HCT116 (cell line): ENCODE data around the gene PLA2G2D. TPM values are rescaled to one million over a fixed set of nuclear protein-coding genes. Genes with fewer than 3 reads are reported as not detected.

Source experiments
- ATAC-seq: fragments of 200-7000 bp; cut with Tn5 transposase; 2 replicates; pipeline ENCODE4 v1.9.1; 2020; ENCODE audit warnings: mild to moderate bottlenecking, moderate library complexity
- BruUV-seq: library from RNA; stranded (reverse); fragments of 400-500 nt; replicated peaks from 2 replicates; lab custom pipeline; 2021; lab: Mats Ljungman, UMichigan
- CTCF ChIA-PET: fragments of 300-600 bp; sonication (Branson Sonifier 250); formaldehyde crosslinking; loops from one replicate; lab custom pipeline; 2021; ENCODE audit warnings: antibody characterized with exemption; lab: Charles Lee
- POLR2A ChIA-PET: fragments of 300-600, 350-600 bp; sonication (Branson Sonifier 250); formaldehyde crosslinking; loops from one replicate; lab custom pipeline; 2021; ENCODE audit warnings: antibody characterized with exemption; lab: Charles Lee
- RAD21 ChIA-PET, 2 experiments: fragments of 300-600 bp; sonication (Branson Sonifier 250); formaldehyde crosslinking; loops; one replicate each; lab custom pipeline; 2023; ENCODE audit warnings: low total read pairs in 2 of 2; ENCODE audit not compliant: uncharacterized antibody in 2 of 2, unreplicated experiment in 2 of 2, low non-redundant PET in 1 of 2; lab: Charles Lee
- DNase-seq: peaks from one replicate; pipeline ENCODE4 v3.0.0-alpha.2; 2010; ENCODE audit warnings: low read depth, low spot score
- H2AFZ ChIP-seq: fragments of 200-600 bp; shearing (Covaris generic), sonication (generic); 2 replicates; pipeline ENCODE4 v1.6.1; 2017; ENCODE audit warnings: low read depth, mixed run types, mixed read lengths, antibody characterized with exemption, low read length; ENCODE audit not compliant: poor library complexity, severe bottlenecking
- H3K27ac ChIP-seq: 2 replicates; pipeline ENCODE4 v1.5.1; 2012; ENCODE audit warnings: low read depth, low read length
- H3K27me3 ChIP-seq: fragments of 200-600 bp; sonication (generic); 2 replicates; pipeline ENCODE4 v1.6.1; 2016; ENCODE audit warnings: mixed run types, low read length, mixed read lengths; ENCODE audit not compliant: insufficient read depth
- H3K36me3 ChIP-seq, 2 experiments: fragments of 200-500 bp in 1 of 2; fragments of 200-600 bp in 1 of 2; sonication (Bioruptor generic) in 1 of 2; sonication (generic) in 1 of 2; 2 replicates each; pipeline versions ENCODE4 v1.5.1 to v1.6.1; 2014 to 2016; ENCODE audit warnings: low read length in 2 of 2, inconsistent platforms in 1 of 2, mixed read lengths in 1 of 2, mixed run types in 1 of 2; ENCODE audit not compliant: insufficient read depth in 2 of 2, control insufficient read depth in 1 of 2
- H3K4me1 ChIP-seq, 2 experiments: fragments of 200-600 bp in 1 of 2; sonication (generic) in 1 of 2; 2 replicates each; pipeline versions ENCODE4 v1.5.1 to v1.6.1; 2012 to 2017; ENCODE audit warnings: low read length in 2 of 2, inconsistent platforms in 1 of 2, mild to moderate bottlenecking in 1 of 2, mixed read lengths in 1 of 2, mixed run types in 1 of 2, moderate library complexity in 1 of 2; ENCODE audit not compliant: insufficient read depth in 2 of 2, control insufficient read depth in 1 of 2
- H3K4me2 ChIP-seq: fragments of 200-600 bp; sonication (generic); 2 replicates; pipeline ENCODE4 v1.6.1; 2017; ENCODE audit warnings: mixed run types, low read length, mixed read lengths
- H3K4me3 ChIP-seq, 2 experiments: fragments of 200-600 bp in 1 of 2; sonication (generic) in 1 of 2; replicated peaks in 1 of 2; 2 replicates each; pipeline ENCODE4 v1.5.1; 2011 to 2016; ENCODE audit warnings: low read length in 2 of 2, control low read depth in 1 of 2, low read depth in 1 of 2, mild to moderate bottlenecking in 1 of 2, mixed read lengths in 1 of 2, mixed run types in 1 of 2
- H3K79me2 ChIP-seq: fragments of 200-600 bp; sonication (generic); 2 replicates; pipeline ENCODE4 v1.6.1; 2017; ENCODE audit warnings: mild to moderate bottlenecking, mixed run types, low read length, moderate library complexity, mixed read lengths; ENCODE audit not compliant: insufficient read depth
- H3K9ac ChIP-seq: fragments of 200-600 bp; sonication (generic); 2 replicates; pipeline ENCODE4 v1.6.1; 2016; ENCODE audit warnings: low read length, mixed read lengths
- H3K9me2 ChIP-seq: fragments of 200-600 bp; sonication (generic), shearing (Covaris generic); 2 replicates; pipeline ENCODE4 v1.6.1; 2017; ENCODE audit warnings: mixed run types, mild to moderate bottlenecking, moderate library complexity; ENCODE audit not compliant: insufficient read depth
- H3K9me3 ChIP-seq, 2 experiments: fragments of 200-500 bp in 1 of 2; fragments of 200-600 bp in 1 of 2; sonication (Bioruptor generic) in 1 of 2; sonication (generic) in 1 of 2; 2 replicates each; pipeline ENCODE4 v1.6.1; 2014 to 2017; ENCODE audit warnings: low read length in 2 of 2, mixed read lengths in 2 of 2, inconsistent platforms in 1 of 2, low read depth in 1 of 2, mild to moderate bottlenecking in 1 of 2, mixed run types in 1 of 2, moderate library complexity in 1 of 2; ENCODE audit not compliant: control insufficient read depth in 1 of 2, insufficient read depth in 1 of 2
- H4K20me1 ChIP-seq: fragments of 200-600 bp; sonication (generic), shearing (Covaris generic); 2 replicates; pipeline ENCODE4 v1.6.1; 2017; ENCODE audit warnings: mixed run types, mild to moderate bottlenecking, moderate library complexity; ENCODE audit not compliant: insufficient read depth
- EGR1 ChIP-seq: IDR thresholded peaks from 2 replicates; pipeline ENCODE4 v1.6.1; 2012; ENCODE audit warnings: low read depth
- EZH2phosphoT487 ChIP-seq: fragments of 200-600 bp; IDR thresholded peaks from 2 replicates; pipeline ENCODE4 v1.6.1; 2018; ENCODE audit warnings: antibody characterized with exemption, borderline replicate concordance
- FOSL1 ChIP-seq: IDR thresholded peaks from 2 replicates; pipeline ENCODE4 v1.6.1; 2012; ENCODE audit warnings: low read depth
- JUND ChIP-seq: IDR thresholded peaks from 2 replicates; pipeline ENCODE4 v1.6.1; 2012
- POLR2A ChIP-seq: IDR thresholded peaks from 2 replicates; pipeline ENCODE4 v1.7.0; 2011; ENCODE audit warnings: borderline replicate concordance; ENCODE audit not compliant: insufficient read depth, insufficient read length; ENCODE audit errors: extremely low read depth
- POLR2AphosphoS5 ChIP-seq: IDR thresholded peaks from 2 replicates; pipeline ENCODE4 v1.6.1; 2011; ENCODE audit warnings: mild to moderate bottlenecking, low read depth, low read length, moderate library complexity
- SP1 ChIP-seq: IDR thresholded peaks from 2 replicates; pipeline ENCODE4 v1.6.1; 2012; ENCODE audit warnings: low read depth
- SRF ChIP-seq: IDR thresholded peaks from 2 replicates; pipeline ENCODE4 v1.6.1; 2012; ENCODE audit warnings: low read depth
- TCF7L2 ChIP-seq: IDR thresholded peaks from 2 replicates; pipeline ENCODE4 v1.7.0; 2011; ENCODE audit warnings: borderline replicate concordance, inconsistent platforms; ENCODE audit not compliant: insufficient read depth, insufficient read length; ENCODE audit errors: extremely low read depth
- intact Hi-C: fragments of 100-400 bp; cut with micrococcal nuclease; formaldehyde crosslinking; loops from 2 replicates; pipeline ENCODE4 v1.10.0; 2022
- total RNA-seq: library from RNA; stranded (reverse); gene quantifications from one replicate; pipeline ENCODE4 v1.2.1, GENCODE V29; 2021; ENCODE audit not compliant: unreplicated experiment
- TF ChIP-seq, protein P1 (sequence below): IDR thresholded peaks from 2 replicates; pipeline ENCODE4 v1.6.1; 2011; ENCODE audit warnings: mild to moderate bottlenecking, low read length, moderate library complexity; ENCODE audit not compliant: insufficient replicate concordance; ENCODE audit errors: extremely low read depth
- TF ChIP-seq, protein P2 (sequence below): IDR thresholded peaks from 2 replicates; pipeline ENCODE4 v1.6.1; 2012; ENCODE audit warnings: low read depth

Gene PLA2G2D
- total RNA-seq, 1 experiment from 2014 or later, result not detected

DNA sequence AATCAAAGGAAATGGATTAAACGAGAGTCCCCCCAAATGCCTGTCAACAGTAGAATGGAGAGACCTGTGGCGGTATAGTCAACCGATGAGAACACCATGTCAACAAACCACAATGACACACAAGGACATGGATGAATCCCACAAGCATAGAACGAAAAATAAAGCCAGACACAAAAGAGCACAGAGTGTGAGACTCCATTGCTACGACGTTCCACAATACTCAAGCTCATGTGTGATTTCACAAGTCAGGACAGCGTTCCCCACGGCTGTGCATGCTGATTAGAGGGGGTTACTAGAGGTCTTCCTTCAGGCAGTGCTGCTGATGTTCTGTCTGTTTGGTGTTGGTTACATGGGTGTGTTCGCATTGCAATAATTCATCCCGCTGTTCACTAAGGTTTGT lies 5.8 kb upstream of the PLA2G2D start:
- Histone ChIP-seq H3K9me2 (no peaks in the 10 kb centered on the region), H3K4me1 (peaks cover 9 to 21% of the 10 kb centered on the region in 2 experiments), H3K36me3 (no peaks in the 10 kb centered on the region), H3K27ac (no peak overlapping the region), H2AFZ (peak overlapping the region; percentile 57), H3K27me3 (no peaks in the 10 kb centered on the region), H4K20me1 (no peaks in the 10 kb centered on the region), H3K79me2 (no peaks in the 10 kb centered on the region), H3K4me3 (no peak overlapping the region), H3K4me2 (peak overlapping the region; percentile 48; the same call in 1 of the 2 replicates), H3K9ac (no peak overlapping the region), H3K9me3 (no peaks in the 10 kb centered on the region)
- no peak for TF ChIP-seq EZH2phosphoT487
- ChIA-PET POLR2A (no interaction called here), CTCF (interaction anchor here (0.6 to 1.4 kb wide), 2 partner anchors 22 to 23 kb away, joined by 3 read pairs; no protein-coding TSS in a partner anchor), RAD21 (no interaction called here)
- intact Hi-C loops, result no loop called here
- no TSS peak for BruUV-seq
- ATAC-seq (no peak), DNase-seq (no peak)

DNA sequence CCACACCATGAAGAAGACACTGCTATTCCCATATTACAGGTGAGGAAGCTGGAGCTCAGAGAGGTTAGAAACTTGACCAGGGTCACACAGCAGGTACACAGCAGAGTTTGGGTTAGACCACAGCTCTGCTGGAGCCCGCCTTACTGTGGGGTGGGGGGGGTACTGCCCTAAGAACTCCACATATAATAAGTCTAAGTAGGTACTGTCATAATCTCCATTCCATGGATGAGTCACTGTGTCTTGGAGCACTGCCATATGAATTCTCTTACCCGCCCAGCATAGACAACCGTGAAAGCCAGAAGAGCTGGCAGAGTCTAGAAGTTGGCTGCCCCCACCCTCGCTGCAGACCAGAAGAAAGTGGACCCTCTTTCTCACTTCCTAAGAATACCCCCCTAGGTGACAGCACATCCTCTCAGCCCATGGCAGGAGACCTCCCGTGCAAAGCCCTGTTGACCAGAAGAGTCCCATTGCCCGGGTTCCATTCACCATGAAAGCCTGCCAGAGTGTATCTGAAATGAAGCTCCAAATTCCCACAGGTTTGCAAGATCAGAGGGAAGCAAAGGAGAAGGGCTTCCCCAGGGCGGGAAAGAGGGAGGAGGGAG lies 5.2 kb upstream of the PLA2G2D start:
- intact Hi-C loops, result no loop called here
- Histone ChIP-seq H3K4me1 (peaks cover 9 to 21% of the 10 kb centered on the region in 2 experiments), H3K27ac (no peak overlapping the region), H3K9me2 (no peaks in the 10 kb centered on the region), H3K27me3 (no peaks in the 10 kb centered on the region), H3K4me3 (no peak overlapping the region), H4K20me1 (no peaks in the 10 kb centered on the region), H3K4me2 (peak overlapping the region; percentile 48), H3K79me2 (no peaks in the 10 kb centered on the region), H3K9me3 (no peaks in the 10 kb centered on the region), H3K36me3 (no peaks in the 10 kb centered on the region), H2AFZ (peak overlapping the region; percentile 60), H3K9ac (no peak overlapping the region)
- DNase-seq (peak; percentile 57), ATAC-seq (peak; percentile 86)
- ChIA-PET CTCF (interaction anchor here (1.4 kb wide), 1 partner anchor 23 kb away, joined by 3 read pairs; no protein-coding TSS in a partner anchor), POLR2A (no interaction called here), RAD21 (interaction anchor here in 1 of 2 experiments (0.7 kb wide), 1 partner anchor 133 kb away, joined by 3 read pairs; no protein-coding TSS in a partner anchor)
- BruUV-seq, result no TSS peak
- peak; percentile 90 for TF ChIP-seq FOSL1
- no peak for TF ChIP-seq POLR2A
- TF ChIP-seq EGR1, result no peak
- TF ChIP-seq, protein P1, sequence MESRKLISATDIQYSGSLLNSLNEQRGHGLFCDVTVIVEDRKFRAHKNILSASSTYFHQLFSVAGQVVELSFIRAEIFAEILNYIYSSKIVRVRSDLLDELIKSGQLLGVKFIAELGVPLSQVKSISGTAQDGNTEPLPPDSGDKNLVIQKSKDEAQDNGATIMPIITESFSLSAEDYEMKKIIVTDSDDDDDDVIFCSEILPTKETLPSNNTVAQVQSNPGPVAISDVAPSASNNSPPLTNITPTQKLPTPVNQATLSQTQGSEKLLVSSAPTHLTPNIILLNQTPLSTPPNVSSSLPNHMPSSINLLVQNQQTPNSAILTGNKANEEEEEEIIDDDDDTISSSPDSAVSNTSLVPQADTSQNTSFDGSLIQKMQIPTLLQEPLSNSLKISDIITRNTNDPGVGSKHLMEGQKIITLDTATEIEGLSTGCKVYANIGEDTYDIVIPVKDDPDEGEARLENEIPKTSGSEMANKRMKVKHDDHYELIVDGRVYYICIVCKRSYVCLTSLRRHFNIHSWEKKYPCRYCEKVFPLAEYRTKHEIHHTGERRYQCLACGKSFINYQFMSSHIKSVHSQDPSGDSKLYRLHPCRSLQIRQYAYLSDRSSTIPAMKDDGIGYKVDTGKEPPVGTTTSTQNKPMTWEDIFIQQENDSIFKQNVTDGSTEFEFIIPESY, result no peak
- TF ChIP-seq, protein P2, sequence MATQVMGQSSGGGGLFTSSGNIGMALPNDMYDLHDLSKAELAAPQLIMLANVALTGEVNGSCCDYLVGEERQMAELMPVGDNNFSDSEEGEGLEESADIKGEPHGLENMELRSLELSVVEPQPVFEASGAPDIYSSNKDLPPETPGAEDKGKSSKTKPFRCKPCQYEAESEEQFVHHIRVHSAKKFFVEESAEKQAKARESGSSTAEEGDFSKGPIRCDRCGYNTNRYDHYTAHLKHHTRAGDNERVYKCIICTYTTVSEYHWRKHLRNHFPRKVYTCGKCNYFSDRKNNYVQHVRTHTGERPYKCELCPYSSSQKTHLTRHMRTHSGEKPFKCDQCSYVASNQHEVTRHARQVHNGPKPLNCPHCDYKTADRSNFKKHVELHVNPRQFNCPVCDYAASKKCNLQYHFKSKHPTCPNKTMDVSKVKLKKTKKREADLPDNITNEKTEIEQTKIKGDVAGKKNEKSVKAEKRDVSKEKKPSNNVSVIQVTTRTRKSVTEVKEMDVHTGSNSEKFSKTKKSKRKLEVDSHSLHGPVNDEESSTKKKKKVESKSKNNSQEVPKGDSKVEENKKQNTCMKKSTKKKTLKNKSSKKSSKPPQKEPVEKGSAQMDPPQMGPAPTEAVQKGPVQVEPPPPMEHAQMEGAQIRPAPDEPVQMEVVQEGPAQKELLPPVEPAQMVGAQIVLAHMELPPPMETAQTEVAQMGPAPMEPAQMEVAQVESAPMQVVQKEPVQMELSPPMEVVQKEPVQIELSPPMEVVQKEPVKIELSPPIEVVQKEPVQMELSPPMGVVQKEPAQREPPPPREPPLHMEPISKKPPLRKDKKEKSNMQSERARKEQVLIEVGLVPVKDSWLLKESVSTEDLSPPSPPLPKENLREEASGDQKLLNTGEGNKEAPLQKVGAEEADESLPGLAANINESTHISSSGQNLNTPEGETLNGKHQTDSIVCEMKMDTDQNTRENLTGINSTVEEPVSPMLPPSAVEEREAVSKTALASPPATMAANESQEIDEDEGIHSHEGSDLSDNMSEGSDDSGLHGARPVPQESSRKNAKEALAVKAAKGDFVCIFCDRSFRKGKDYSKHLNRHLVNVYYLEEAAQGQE, result no peak
- TF ChIP-seq JUND, result peak; percentile 88
- TF ChIP-seq SP1, result peak; percentile 55
- TF ChIP-seq TCF7L2, result no peak
- TF ChIP-seq POLR2AphosphoS5, result 0 out of 2 replicates have a peak, but pooled peaks have one; percentile 31
- no peak; the same call in 1 of the 2 replicates for TF ChIP-seq SRF
